ENCODE data around the gene TPRX1.

DNA sequence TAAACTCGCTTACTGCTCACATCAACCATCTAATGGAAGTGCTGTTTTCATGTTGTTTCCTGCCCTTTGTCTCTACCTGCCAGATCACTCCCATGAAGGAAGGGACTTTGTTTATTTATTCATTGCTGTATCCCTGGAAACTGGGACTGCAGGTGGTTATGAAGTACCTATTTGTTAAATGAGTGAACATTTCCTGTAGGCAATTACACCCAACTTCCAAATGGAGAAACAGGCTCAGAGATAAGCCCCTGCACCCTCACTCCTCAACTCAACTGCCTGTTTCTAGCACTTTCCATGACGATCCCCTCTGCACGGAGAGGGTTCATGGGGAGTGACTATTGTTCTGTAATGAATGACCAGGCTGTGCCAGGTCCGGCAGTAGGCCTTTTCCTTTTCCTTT is 27.8 kb downstream of the TPRX1 start:
- TF ChIP-seq, protein P1, sequence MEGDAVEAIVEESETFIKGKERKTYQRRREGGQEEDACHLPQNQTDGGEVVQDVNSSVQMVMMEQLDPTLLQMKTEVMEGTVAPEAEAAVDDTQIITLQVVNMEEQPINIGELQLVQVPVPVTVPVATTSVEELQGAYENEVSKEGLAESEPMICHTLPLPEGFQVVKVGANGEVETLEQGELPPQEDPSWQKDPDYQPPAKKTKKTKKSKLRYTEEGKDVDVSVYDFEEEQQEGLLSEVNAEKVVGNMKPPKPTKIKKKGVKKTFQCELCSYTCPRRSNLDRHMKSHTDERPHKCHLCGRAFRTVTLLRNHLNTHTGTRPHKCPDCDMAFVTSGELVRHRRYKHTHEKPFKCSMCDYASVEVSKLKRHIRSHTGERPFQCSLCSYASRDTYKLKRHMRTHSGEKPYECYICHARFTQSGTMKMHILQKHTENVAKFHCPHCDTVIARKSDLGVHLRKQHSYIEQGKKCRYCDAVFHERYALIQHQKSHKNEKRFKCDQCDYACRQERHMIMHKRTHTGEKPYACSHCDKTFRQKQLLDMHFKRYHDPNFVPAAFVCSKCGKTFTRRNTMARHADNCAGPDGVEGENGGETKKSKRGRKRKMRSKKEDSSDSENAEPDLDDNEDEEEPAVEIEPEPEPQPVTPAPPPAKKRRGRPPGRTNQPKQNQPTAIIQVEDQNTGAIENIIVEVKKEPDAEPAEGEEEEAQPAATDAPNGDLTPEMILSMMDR (conservative IDR thresholded peaks at IDR 0.05) = no peak
- no peak for TF ChIP-seq EZH2 (IDR thresholded peaks at IDR 0.05; ENCODE audit: low read depth)
